PFSK-1 (cell line): ENCODE measurements around the gene PPP1CB.

ENCODE experiments used
- POLR2AphosphoS5 ChIP-seq: IDR thresholded peaks from 2 replicates; pipeline ENCODE4 v1.6.1; 2012; ENCODE audit warnings: low read depth, mild to moderate bottlenecking, control low read depth, low read length, moderate library complexity
- TF ChIP-seq, protein P1 (sequence below), 2 experiments: IDR thresholded peaks; 2 replicates each; pipeline versions ENCODE4 v1.6.1 to v1.8.0; 2011 to 2012; ENCODE audit warnings: low read depth in 2 of 2, low read length in 2 of 2, control low read depth in 1 of 2, inconsistent platforms in 1 of 2, mild to moderate bottlenecking in 1 of 2, moderate library complexity in 1 of 2; ENCODE audit not compliant: insufficient read depth in 1 of 2

DNA sequence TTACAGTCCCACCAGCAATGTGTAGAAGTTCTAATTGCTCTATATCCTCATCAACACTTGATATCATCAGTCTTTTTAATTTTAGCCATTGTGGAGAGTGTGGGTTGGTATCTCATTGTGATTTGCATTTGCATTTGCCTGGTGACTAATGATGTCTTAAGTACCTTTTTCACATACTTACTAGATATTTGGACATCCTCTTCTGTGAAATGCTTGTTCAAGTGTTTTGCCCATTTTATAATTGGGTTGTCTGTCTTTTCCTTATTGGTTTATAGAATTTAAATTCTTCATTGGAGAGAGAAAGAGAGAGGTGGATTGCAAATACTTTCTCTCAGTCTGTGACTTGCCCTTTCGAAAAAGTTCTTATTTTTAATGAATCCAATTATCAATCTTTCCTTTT, 14.0 kb upstream of the PPP1CB start:
- TF ChIP-seq POLR2AphosphoS5: no peak
- TF ChIP-seq, protein P1, sequence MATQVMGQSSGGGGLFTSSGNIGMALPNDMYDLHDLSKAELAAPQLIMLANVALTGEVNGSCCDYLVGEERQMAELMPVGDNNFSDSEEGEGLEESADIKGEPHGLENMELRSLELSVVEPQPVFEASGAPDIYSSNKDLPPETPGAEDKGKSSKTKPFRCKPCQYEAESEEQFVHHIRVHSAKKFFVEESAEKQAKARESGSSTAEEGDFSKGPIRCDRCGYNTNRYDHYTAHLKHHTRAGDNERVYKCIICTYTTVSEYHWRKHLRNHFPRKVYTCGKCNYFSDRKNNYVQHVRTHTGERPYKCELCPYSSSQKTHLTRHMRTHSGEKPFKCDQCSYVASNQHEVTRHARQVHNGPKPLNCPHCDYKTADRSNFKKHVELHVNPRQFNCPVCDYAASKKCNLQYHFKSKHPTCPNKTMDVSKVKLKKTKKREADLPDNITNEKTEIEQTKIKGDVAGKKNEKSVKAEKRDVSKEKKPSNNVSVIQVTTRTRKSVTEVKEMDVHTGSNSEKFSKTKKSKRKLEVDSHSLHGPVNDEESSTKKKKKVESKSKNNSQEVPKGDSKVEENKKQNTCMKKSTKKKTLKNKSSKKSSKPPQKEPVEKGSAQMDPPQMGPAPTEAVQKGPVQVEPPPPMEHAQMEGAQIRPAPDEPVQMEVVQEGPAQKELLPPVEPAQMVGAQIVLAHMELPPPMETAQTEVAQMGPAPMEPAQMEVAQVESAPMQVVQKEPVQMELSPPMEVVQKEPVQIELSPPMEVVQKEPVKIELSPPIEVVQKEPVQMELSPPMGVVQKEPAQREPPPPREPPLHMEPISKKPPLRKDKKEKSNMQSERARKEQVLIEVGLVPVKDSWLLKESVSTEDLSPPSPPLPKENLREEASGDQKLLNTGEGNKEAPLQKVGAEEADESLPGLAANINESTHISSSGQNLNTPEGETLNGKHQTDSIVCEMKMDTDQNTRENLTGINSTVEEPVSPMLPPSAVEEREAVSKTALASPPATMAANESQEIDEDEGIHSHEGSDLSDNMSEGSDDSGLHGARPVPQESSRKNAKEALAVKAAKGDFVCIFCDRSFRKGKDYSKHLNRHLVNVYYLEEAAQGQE (IDR thresholded peaks at IDR 0.05; ENCODE audit: insufficient read depth in 1 of 2, low read depth in 2 of 2, low read length in 2 of 2): no peak
